DOHH2 (cell line): Measurements from ENCODE around the gene C9orf43.

ENCODE experiments used
- CTCF ChIP-seq: fragments of 200-600 bp; sonication (generic); IDR thresholded peaks from one replicate; pipeline ENCODE4 v1.5.1; 2014; ENCODE audit warnings: antibody characterized with exemption, mild to moderate bottlenecking, low read depth, low read length; ENCODE audit not compliant: poor library complexity, severe bottlenecking
- EZH2phosphoT487 ChIP-seq: fragments of 200-600 bp; sonication (generic); IDR thresholded peaks from 2 replicates; pipeline ENCODE4 v1.6.1; 2017; ENCODE audit warnings: borderline replicate concordance, mild to moderate bottlenecking, antibody characterized with exemption, low read length, moderate library complexity, mixed read lengths

- no peak for TF ChIP-seq EZH2phosphoT487
- no peak for TF ChIP-seq CTCF
Measured at GRCh38 chr9:113373676-113374392, 36.7 kb upstream of the C9orf43 start.
